AG10803 (cell line): ENCODE data around the gene CAMKMT.
A peak's percentile ranks its signal among the peaks of the same experiment; 100 is the strongest.

Experiments used
- DNase-seq: peaks from one replicate; pipeline ENCODE4 v3.0.0; 2010; ENCODE audit warnings: low read depth
- H3K4me3 ChIP-seq: 2 replicates; pipeline ENCODE4 v1.5.1; 2011; ENCODE audit warnings: mild to moderate bottlenecking, low read length, control low read depth
- CTCF ChIP-seq: conservative IDR thresholded peaks from 2 replicates; pipeline ENCODE4 v1.5.1; 2011; ENCODE audit warnings: mild to moderate bottlenecking, low read length, control low read depth, inconsistent platforms

Gene CAMKMT

GRCh38 chr2:44361330-44362206, at the start of gene CAMKMT, which contains the start of gene PREPL:
Gene CAMKMT (plus strand): TSS chr2:44361947.
Gene PREPL (minus strand): TSS chr2:44361494. CDS start chr2:44346342, 15,152 bp downstream.
- no peak for TF ChIP-seq CTCF
- H3K4me3 ChIP-seq, result peak within 1 kb of the TSS; percentile 95
- DNase-seq, result peak; percentile 98

GRCh38 chr2:44314362-44314761, 47.4 kb upstream of the CAMKMT start:
- DNase-seq, result no peak
- no peak overlapping the region for H3K4me3 ChIP-seq
- no peak for TF ChIP-seq CTCF

- no peak for TF ChIP-seq CTCF
Observed at GRCh38 chr2:44315945-44316344, 45.8 kb upstream of the CAMKMT start.

GRCh38 chr2:44320832-44321231, 40.9 kb upstream of the CAMKMT start:
- DNase-seq, result no peak
- TF ChIP-seq CTCF, result no peak
- H3K4me3 ChIP-seq, result no peak overlapping the region

More at GRCh38 chr2:44315945-44316344, 45.8 kb upstream of the CAMKMT start:
- no peak for DNase-seq
- H3K4me3 ChIP-seq, result no peak overlapping the region

- DNase-seq, result no peak
- H3K4me3 ChIP-seq, result no peak overlapping the region
- no peak for TF ChIP-seq CTCF
Observed at GRCh38 chr2:44321360-44321759, 40.4 kb upstream of the CAMKMT start.

GRCh38 chr2:44324971-44325426, 36.7 kb upstream of the CAMKMT start:
- DNase-seq, result peak; percentile 45
- no peak overlapping the region for H3K4me3 ChIP-seq
- no peak for TF ChIP-seq CTCF

- H3K4me3 ChIP-seq, result no peak overlapping the region
- no peak for TF ChIP-seq CTCF
- no peak for DNase-seq
Observed at GRCh38 chr2:44325897-44326296, 35.9 kb upstream of the CAMKMT start.
